Suprapubic skin (tissue), 4 donors: Measurements from ENCODE around the gene LILRA2. TPM values are rescaled to one million over a fixed set of nuclear protein-coding genes. Genes with fewer than 3 reads are reported as not detected.

Experiments used
- DNase-seq, 2 donors: peaks; one replicate each; pipeline ENCODE4 v3.0.0-alpha.2; 2019; ENCODE audit warnings: low spot score in 2 of 2
- H3K27ac ChIP-seq: fragments of 200-600 bp; sonication (generic); one replicate; pipeline ENCODE4 v1.5.1; 2019
- H3K27me3 ChIP-seq: fragments of 200-600 bp; sonication (generic); one replicate; pipeline ENCODE4 v1.5.1; 2019
- H3K36me3 ChIP-seq: fragments of 200-600 bp; sonication (generic); one replicate; pipeline ENCODE4 v1.5.1; 2019
- H3K4me1 ChIP-seq: fragments of 200-600 bp; sonication (generic); one replicate; pipeline ENCODE4 v1.5.1; 2019
- H3K4me3 ChIP-seq: fragments of 200-600 bp; sonication (generic); one replicate; pipeline ENCODE4 v1.5.1; 2019; ENCODE audit warnings: mild to moderate bottlenecking
- H3K9me3 ChIP-seq: fragments of 200-600 bp; sonication (generic); one replicate; pipeline ENCODE4 v1.5.1; 2019
- EP300 ChIP-seq: sonication (generic); formaldehyde crosslinking; IDR thresholded peaks from one replicate; pipeline ENCODE4 v1.6.1; 2017; ENCODE audit warnings: antibody characterized with exemption
- POLR2A ChIP-seq, 2 donors: fragments of 450-650 bp; IDR thresholded peaks; one replicate each; pipeline ENCODE4 v1.6.1; 2017; ENCODE audit warnings: antibody characterized with exemption in 2 of 2, mild to moderate bottlenecking in 2 of 2, moderate library complexity in 2 of 2
- POLR2AphosphoS5 ChIP-seq, 3 donors: sonication (generic); formaldehyde crosslinking; IDR thresholded peaks; one replicate each; pipeline ENCODE4 v1.6.1; 2017; ENCODE audit warnings: antibody characterized with exemption in 3 of 3
- WGBS: methylation state at CpG from one replicate; pipeline ENCODE4 v1.1.5; 2018; 5-methylcytosine and 5-hydroxymethylcytosine counted together
- total RNA-seq, 4 donors: library from RNA; depleted of rRNA; stranded (reverse); fragments of >200 nt; gene quantifications; one replicate each; pipeline ENCODE4 v1.1.0, GENCODE V29; 2016
- TF ChIP-seq, protein P1 (sequence below), 2 donors: fragments of 200-600 bp in 1 of 2; fragments of 450-650 bp in 1 of 2; sonication (generic) in 1 of 2; IDR thresholded peaks; one replicate each; pipeline ENCODE4 v1.5.1; 2016 to 2019; ENCODE audit warnings: antibody characterized with exemption in 2 of 2, mild to moderate bottlenecking in 1 of 2, moderate library complexity in 1 of 2

LILRA2 gene
- total RNA-seq, 4 donors from 2014 or later, result 0.15 TPM; not detected in 3

GRCh38 chr19:54533476-54533875 lies 40.1 kb upstream of the LILRA2 start:
- Histone ChIP-seq H3K27me3 (peaks cover 11% of the 10 kb centered on the region), H3K4me3 (no peak overlapping the region), H3K9me3 (no peaks in the 10 kb centered on the region), H3K27ac (no peak overlapping the region), H3K36me3 (no peaks in the 10 kb centered on the region), H3K4me1 (no peaks in the 10 kb centered on the region)
- 78% methylated on average over 8 of the region's 8 CpGs for WGBS
- TF ChIP-seq, protein P1, sequence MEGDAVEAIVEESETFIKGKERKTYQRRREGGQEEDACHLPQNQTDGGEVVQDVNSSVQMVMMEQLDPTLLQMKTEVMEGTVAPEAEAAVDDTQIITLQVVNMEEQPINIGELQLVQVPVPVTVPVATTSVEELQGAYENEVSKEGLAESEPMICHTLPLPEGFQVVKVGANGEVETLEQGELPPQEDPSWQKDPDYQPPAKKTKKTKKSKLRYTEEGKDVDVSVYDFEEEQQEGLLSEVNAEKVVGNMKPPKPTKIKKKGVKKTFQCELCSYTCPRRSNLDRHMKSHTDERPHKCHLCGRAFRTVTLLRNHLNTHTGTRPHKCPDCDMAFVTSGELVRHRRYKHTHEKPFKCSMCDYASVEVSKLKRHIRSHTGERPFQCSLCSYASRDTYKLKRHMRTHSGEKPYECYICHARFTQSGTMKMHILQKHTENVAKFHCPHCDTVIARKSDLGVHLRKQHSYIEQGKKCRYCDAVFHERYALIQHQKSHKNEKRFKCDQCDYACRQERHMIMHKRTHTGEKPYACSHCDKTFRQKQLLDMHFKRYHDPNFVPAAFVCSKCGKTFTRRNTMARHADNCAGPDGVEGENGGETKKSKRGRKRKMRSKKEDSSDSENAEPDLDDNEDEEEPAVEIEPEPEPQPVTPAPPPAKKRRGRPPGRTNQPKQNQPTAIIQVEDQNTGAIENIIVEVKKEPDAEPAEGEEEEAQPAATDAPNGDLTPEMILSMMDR (IDR thresholded peaks at IDR 0.05), result no peak
- TF ChIP-seq POLR2AphosphoS5 (IDR thresholded peaks at IDR 0.05), result no peak
- TF ChIP-seq EP300, result no peak
- TF ChIP-seq POLR2A (IDR thresholded peaks at IDR 0.05), result no peak
- no peak for DNase-seq

DNA sequence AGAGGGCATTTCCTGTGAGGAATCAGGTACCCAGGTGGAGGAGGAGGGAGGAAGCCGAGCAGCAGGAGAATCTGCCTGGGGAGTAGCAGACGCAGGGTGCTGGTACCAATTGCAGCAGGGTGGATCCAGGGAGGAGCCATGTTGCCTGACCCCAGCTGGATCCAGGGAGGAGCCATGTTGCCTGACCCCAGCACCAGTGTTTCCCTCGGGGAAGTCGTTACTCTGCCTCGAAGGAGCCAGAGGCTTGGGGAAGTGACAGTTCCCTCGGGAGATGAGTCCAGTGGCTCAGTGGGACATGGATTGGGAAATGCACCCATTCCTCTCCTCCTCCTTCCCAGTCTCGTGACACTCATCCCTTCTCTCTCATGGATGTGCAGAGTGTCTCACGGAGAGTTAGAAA lies 39.4 kb upstream of the LILRA2 start:
- Histone ChIP-seq H3K4me3 (no peak overlapping the region), H3K36me3 (no peaks in the 10 kb centered on the region), H3K4me1 (no peaks in the 10 kb centered on the region), H3K27ac (no peak overlapping the region), H3K9me3 (no peaks in the 10 kb centered on the region), H3K27me3 (peaks cover 11% of the 10 kb centered on the region)
- DNase-seq, result no peak
- WGBS, result 68% methylated on average over 6 of the region's 8 CpGs
- TF ChIP-seq, protein P1 (IDR thresholded peaks at IDR 0.05), result no peak
- no peak for TF ChIP-seq POLR2A (IDR thresholded peaks at IDR 0.05)
- TF ChIP-seq EP300, result no peak
- no peak for TF ChIP-seq POLR2AphosphoS5 (IDR thresholded peaks at IDR 0.05)

DNA sequence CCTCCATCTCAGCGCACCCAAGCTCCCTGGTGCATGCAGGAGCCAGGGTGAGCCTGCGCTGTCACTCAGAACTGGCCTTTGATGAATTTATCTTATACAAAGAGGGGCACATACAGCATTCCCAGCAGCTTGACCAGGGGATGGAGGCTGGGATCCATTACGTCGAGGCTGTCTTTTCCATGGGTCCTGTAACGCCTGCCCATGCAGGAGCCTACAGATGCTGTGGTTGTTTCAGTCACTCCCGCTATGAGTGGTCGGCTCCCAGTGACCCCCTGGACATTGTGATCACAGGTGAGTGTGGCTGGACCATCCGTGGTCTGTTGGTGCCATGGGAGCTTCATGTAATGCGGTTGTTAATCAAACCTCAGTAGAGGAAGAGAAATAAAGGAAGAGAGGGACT lies 38.0 kb upstream of the LILRA2 start:
- 89% methylated on average over 8 of the region's 9 CpGs for WGBS
- DNase-seq, result no peak
- Histone ChIP-seq H3K9me3 (no peaks in the 10 kb centered on the region), H3K36me3 (no peaks in the 10 kb centered on the region), H3K4me3 (no peak overlapping the region), H3K4me1 (no peaks in the 10 kb centered on the region), H3K27ac (no peak overlapping the region), H3K27me3 (peaks cover 11% of the 10 kb centered on the region)
- TF ChIP-seq POLR2AphosphoS5 (IDR thresholded peaks at IDR 0.05) (no peak), EP300 (no peak), POLR2A (IDR thresholded peaks at IDR 0.05) (no peak)
- TF ChIP-seq, protein P1 (IDR thresholded peaks at IDR 0.05), result no peak

DNA sequence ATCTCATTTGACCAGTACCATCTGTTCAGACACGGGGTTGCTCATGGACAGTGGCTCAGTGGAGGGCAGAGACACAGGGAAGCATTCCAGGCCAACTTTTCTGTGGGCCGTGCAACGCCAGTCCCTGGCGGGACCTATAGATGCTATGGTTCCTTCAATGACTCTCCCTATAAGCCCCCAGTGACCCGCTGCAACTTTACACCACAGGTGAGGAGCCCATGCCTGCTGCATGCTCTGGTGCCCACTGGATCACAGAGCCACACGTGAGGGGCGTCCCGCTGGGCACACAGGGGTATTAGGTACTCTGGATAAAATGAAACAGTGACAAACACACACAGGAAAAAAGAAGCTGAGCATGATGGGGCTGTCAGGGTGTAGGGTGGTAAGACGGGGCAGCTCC lies 36.6 kb upstream of the LILRA2 start:
- Histone ChIP-seq H3K27me3 (peaks cover 11% of the 10 kb centered on the region), H3K27ac (no peak overlapping the region), H3K4me1 (no peaks in the 10 kb centered on the region), H3K9me3 (no peaks in the 10 kb centered on the region), H3K4me3 (no peak overlapping the region), H3K36me3 (no peaks in the 10 kb centered on the region)
- no peak for TF ChIP-seq POLR2AphosphoS5 (IDR thresholded peaks at IDR 0.05)
- TF ChIP-seq, protein P1 (IDR thresholded peaks at IDR 0.05), result no peak
- TF ChIP-seq EP300, result no peak
- TF ChIP-seq POLR2A (IDR thresholded peaks at IDR 0.05), result no peak
- 85% methylated on average over 9 of the region's 9 CpGs for WGBS
- no peak for DNase-seq

DNA sequence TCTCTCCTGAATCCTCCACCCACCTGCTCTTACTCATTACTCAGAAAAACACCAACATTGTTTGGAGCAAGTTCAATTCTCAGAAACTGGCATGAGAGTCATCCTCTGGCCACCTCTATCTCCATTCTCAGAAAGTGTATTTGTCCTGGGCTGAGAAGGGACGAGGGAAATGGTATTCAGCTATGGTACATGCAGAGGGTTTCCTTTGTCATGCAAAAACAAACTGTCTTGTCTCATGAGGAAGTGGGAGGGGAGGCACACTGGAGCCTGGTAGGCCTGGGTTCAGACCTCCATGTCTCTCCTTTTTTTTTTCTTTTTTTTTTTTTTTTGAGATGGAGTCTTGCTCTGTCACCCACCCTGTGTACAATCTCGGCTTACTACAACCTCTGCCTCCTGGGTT lies 31.9 kb upstream of the LILRA2 start:
- H3K27me3 ChIP-seq, result no peaks in the 10 kb centered on the region
- no peaks in the 10 kb centered on the region for H3K36me3 ChIP-seq
- DNase-seq, result no peak
- no peak overlapping the region for H3K27ac ChIP-seq
- no peak overlapping the region for H3K4me3 ChIP-seq
- TF ChIP-seq POLR2A (IDR thresholded peaks at IDR 0.05) (no peak), EP300 (no peak), POLR2AphosphoS5 (IDR thresholded peaks at IDR 0.05) (no peak)
- TF ChIP-seq, protein P1 (IDR thresholded peaks at IDR 0.05), result no peak
- H3K9me3 ChIP-seq, result no peaks in the 10 kb centered on the region
- no peaks in the 10 kb centered on the region for H3K4me1 ChIP-seq
- 75% methylated on average over 2 of the region's 2 CpGs for WGBS
